Lower leg skin (tissue), 3 donors: ENCODE results near the gene TMEM151A.

Experiments used
- CTCF ChIP-seq, 3 donors: fragments of 450-650 bp; IDR thresholded peaks; one replicate each; pipeline ENCODE4 v1.5.1; 2016; ENCODE audit warnings: antibody characterized with exemption in 3 of 3, mild to moderate bottlenecking in 3 of 3, moderate library complexity in 2 of 3
- POLR2A ChIP-seq, 2 donors: fragments of 450-650 bp; IDR thresholded peaks; one replicate each; pipeline ENCODE4 v1.6.1; 2016 to 2017; ENCODE audit warnings: antibody characterized with exemption in 2 of 2, mild to moderate bottlenecking in 1 of 2, moderate library complexity in 1 of 2

- no peak for TF ChIP-seq CTCF (IDR thresholded peaks at IDR 0.05)
- TF ChIP-seq POLR2A (IDR thresholded peaks at IDR 0.05) = no peak
These were observed 28.5 kb upstream of the TMEM151A start for GRCh38 chr11:66263231-66263630.
